Activated CD4-positive, alpha-beta T cell treated with anti-CD3 and anti-CD28 coated beads, Interleukin-2, amount 50 U/mL, for 1 hour (primary cell): Measurements from ENCODE around the gene GRIN2B.

Source experiments
- DNase-seq: peaks from one replicate; pipeline ENCODE4 v3.0.0-alpha.2; 2020

Gene GRIN2B

DNA sequence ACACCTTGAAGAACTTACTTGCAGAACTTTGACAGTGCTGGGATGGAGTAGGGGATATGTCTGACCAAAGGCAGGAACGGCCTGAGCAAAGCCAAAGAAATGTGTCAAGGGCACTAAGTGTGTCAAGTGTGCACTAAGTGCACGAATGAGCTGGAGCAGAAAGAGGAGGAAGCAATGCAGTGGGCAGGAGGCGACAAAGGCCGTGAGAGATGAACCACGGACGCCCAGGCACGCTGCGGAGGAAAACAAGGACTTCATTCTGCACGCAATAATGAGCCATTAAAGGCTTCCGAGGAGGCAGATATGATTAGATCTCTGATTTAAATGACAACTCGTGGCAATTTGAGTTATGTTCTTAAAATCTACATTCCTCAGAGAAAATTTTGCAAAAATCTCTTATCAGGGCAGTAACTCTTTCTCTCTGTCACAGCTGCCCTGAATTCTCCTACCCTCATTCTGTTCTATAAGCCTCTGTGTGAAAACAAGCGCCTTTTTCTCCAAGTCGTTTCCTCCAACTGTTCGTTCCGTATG lies 25.3 kb downstream of the GRIN2B start:
- DNase-seq, result no peak

- DNase-seq, result no peak
Observed at GRCh38 chr12:13952096-13952495, 29.3 kb downstream of the GRIN2B start.

GRCh38 chr12:13950502-13950901 lies 30.9 kb downstream of the GRIN2B start:
- no peak for DNase-seq

- no peak for DNase-seq
Observed at GRCh38 chr12:13948621-13949020, 32.8 kb downstream of the GRIN2B start.

- no peak for DNase-seq
Observed at GRCh38 chr12:13947276-13947946, 34.0 kb downstream of the GRIN2B start.

DNA sequence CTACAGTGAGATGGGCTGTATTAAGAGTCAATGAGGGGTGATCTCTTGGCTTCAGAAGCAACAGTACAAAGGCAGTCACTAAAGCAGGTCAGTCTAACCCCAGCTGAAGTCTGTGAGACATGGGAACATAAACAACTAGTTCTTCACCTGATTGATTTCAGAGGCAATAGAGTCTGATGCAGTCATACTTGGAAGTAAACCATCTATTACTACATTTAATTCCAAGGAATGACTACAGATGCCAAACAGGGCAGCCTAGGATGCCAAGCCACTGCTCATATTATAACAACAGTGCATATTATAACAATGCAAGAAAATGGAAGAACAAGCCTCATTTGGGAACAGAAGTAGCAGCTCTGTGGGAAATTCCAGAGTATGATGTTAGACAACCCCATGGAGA lies 35.8 kb downstream of the GRIN2B start:
- no peak for DNase-seq

GRCh38 chr12:13945236-13945635 lies 36.2 kb downstream of the GRIN2B start:
- no peak for DNase-seq

- DNase-seq, result no peak
Observed at GRCh38 chr12:13942826-13943225, 38.6 kb downstream of the GRIN2B start.

- no peak for DNase-seq
Observed at GRCh38 chr12:13941258-13942249, 39.8 kb downstream of the GRIN2B start.

DNA sequence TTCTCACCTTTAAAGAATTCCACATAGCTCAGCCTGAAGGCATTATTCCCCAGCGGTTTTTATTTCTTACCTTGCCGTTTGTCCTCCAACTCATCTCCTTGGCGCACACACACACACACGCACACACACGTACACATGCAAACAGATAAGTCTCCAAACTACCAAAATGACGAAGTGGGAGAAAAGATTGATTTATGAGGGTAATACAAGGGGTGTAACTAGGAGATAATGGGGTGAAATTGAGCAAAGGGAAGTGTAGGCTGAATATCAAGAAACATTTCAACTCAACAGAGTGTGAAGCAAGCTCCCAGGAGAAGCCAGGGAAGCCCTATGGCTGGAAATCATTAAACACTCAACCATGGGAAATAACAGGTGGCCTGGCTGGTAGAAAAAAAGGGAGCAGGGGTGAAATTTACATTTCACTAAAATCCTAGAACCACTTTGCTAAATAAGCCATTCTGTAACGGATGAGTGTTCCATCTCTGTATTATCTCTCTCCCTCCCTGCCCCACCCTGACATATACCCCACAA lies 41.0 kb downstream of the GRIN2B start:
- DNase-seq, result no peak

- no peak for DNase-seq
Observed at GRCh38 chr12:13937735-13938134, 43.7 kb downstream of the GRIN2B start.

GRCh38 chr12:13935169-13935568 lies 46.2 kb downstream of the GRIN2B start:
- no peak for DNase-seq
